Measurements from ENCODE around the gene PLEKHG1.

The PLEKHG1 gene

GRCh38 chr6:150598858-150599198 is 857 bp upstream of the PLEKHG1 start:
- in situ Hi-C loops (cut with MboI; ENCODE audit: low sequenced_read_pairs): no loop called here
- H3K27me3 ChIP-seq (ENCODE audit: low read depth): no peaks in the 10 kb centered on the region
- DNase-seq (ENCODE audit: low spot score in 2 of 2): no peak
- H3K36me3 ChIP-seq (replicated peaks): no peaks in the 10 kb centered on the region
- no peak overlapping the region for H3K4me3 ChIP-seq
- H3K4me1 ChIP-seq: peaks cover 23% of the 10 kb centered on the region
- H3K9me3 ChIP-seq: no peaks in the 10 kb centered on the region

DNA sequence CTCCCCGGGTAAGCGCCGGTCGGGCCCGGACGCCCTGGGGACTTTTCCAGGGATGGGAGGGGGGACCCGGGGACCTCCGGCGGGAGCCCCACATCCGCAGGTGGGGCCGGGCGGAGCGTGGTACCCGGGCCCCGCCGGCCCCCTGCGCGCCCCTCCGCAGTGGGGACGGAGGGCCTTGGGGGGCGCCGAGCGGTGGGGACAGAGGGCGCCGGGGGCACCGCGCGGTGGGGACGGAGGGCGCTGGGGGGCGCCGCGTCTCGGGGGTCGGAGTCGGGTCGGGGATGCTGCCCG is 270 bp downstream of the PLEKHG1 start:
- Histone ChIP-seq H3K4me1 (peaks cover 23% of the 10 kb centered on the region), H3K4me3 (peak overlapping the region; percentile 73), H3K27me3 (ENCODE audit: low read depth) (no peaks in the 10 kb centered on the region), H3K9me3 (no peaks in the 10 kb centered on the region), H3K36me3 (replicated peaks) (no peaks in the 10 kb centered on the region)
- DNase-seq (ENCODE audit: low spot score in 2 of 2): no peak
- in situ Hi-C loops (cut with MboI; ENCODE audit: low sequenced_read_pairs): loop anchor here (10.0 kb wide), 2 partner anchors 175 to 215 kb away; no protein-coding TSS in a partner anchor

DNA sequence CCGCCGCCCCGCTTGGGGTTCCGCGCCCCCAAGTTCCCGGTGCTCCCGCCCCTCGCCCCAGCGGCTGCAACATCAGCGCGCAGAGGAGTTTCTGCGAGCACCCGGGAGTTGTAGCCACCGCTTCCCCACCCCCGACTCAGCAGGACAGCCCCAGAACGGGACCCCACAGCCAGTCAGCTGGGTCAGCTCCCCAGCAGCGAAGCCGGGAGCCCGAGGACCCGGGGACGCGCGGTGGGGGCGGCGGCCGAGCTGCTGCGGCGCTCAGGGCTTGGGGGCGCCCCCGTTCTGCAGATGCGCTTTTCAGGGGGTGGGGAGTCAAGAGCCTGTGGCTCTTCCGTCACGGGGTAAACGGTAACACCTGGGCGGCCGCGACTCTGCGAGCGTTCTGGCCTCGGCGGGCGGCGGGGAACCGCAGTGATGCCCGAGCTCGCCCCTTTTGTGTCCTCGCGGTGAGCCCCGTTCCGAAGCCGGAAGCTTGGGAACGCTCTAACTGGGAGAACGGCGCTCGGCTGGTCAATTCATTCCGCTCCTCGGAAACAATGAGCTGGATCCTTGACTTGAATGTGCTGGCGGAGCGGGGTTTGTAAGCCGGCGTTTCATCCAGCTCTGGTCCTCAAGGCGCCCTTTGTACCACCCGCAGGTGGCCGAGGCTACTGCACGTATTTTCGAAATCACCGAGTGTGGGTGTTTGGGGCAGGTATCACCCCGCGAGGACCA is 774 bp downstream of the PLEKHG1 start:
- in situ Hi-C loops (cut with MboI; ENCODE audit: low sequenced_read_pairs): loop anchor here (10.0 kb wide), 2 partner anchors 176 to 214 kb away; no protein-coding TSS in a partner anchor
- Histone ChIP-seq H3K4me3 (peak overlapping the region; percentile 73), H3K36me3 (replicated peaks) (no peaks in the 10 kb centered on the region), H3K4me1 (peaks cover 23% of the 10 kb centered on the region), H3K9me3 (no peaks in the 10 kb centered on the region), H3K27me3 (ENCODE audit: low read depth) (no peaks in the 10 kb centered on the region)
- DNase-seq (ENCODE audit: low spot score in 2 of 2): peak; percentile 92 to 94

DNA sequence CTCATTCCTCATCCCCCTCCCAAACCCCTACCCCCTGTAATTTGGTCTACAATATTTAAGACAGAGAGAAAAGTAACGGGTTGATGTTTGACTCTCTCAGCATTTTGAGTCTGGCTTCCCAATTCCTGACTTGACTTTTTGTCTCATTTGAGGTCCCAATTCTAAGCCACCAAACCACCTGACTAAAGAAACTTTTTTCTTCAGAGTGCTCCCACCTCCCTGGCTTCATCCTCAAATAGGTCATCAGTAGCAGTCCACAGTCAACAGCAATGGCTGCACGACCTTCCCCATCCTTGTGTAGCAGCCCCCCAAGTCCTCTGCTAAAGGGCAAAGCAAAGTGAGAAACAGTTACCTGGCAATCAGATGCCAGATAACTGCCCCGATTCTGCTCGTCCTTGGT is 1.8 kb downstream of the PLEKHG1 start:
- in situ Hi-C loops (cut with MboI; ENCODE audit: low sequenced_read_pairs): loop anchor here (10.0 kb wide), 2 partner anchors 177 to 213 kb away; no protein-coding TSS in a partner anchor
- H3K9me3 ChIP-seq: no peaks in the 10 kb centered on the region
- peak overlapping the region; percentile 73 for H3K4me3 ChIP-seq
- peaks cover 20% of the 10 kb centered on the region for H3K4me1 ChIP-seq
- DNase-seq (ENCODE audit: low spot score in 2 of 2): no peak
- H3K36me3 ChIP-seq (replicated peaks): no peaks in the 10 kb centered on the region
- no peaks in the 10 kb centered on the region for H3K27me3 ChIP-seq (ENCODE audit: low read depth)

GRCh38 chr6:150603176-150603575 is 3.5 kb downstream of the PLEKHG1 start:
- no peaks in the 10 kb centered on the region for H3K9me3 ChIP-seq
- H3K4me1 ChIP-seq: peaks cover 18% of the 10 kb centered on the region
- H3K27me3 ChIP-seq (ENCODE audit: low read depth): no peaks in the 10 kb centered on the region
- in situ Hi-C loops (cut with MboI; ENCODE audit: low sequenced_read_pairs): loop anchor here (10.0 kb wide), 2 partner anchors 178 to 212 kb away; no protein-coding TSS in a partner anchor
- no peak for DNase-seq (ENCODE audit: low spot score in 2 of 2)
- no peaks in the 10 kb centered on the region for H3K36me3 ChIP-seq (replicated peaks)
- no peak overlapping the region for H3K4me3 ChIP-seq

DNA sequence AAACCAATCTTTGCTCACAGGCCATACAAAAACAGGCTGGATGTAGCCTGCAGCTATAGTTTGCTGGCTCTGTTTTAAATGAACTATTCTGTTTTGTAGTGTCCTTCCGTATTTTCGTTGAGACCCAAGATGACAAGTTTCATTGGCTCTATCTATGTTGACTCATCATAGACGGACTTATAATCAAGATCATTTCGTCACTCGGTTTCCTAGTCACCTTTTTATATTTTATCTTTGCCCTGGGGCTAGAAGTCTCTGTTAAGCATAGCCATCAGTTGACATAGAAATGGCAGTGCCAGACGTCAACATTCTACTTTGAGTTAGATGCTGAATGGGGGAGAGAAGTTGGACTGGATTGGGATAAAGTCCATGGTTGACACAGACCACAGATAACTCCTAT is 4.8 kb downstream of the PLEKHG1 start:
- Histone ChIP-seq H3K27me3 (ENCODE audit: low read depth) (no peaks in the 10 kb centered on the region), H3K36me3 (replicated peaks) (no peaks in the 10 kb centered on the region), H3K4me1 (peaks cover 10% of the 10 kb centered on the region; the same call in 1 of the 2 replicates), H3K9me3 (no peaks in the 10 kb centered on the region), H3K4me3 (no peak overlapping the region)
- DNase-seq (ENCODE audit: low spot score in 2 of 2): no peak
- in situ Hi-C loops (cut with MboI; ENCODE audit: low sequenced_read_pairs): loop anchor here (10.0 kb wide), 2 partner anchors 180 to 210 kb away; no protein-coding TSS in a partner anchor

- no peaks in the 10 kb centered on the region for H3K9me3 ChIP-seq
- no peaks in the 10 kb centered on the region for H3K36me3 ChIP-seq (replicated peaks)
- no peak for DNase-seq (ENCODE audit: low spot score in 2 of 2)
- H3K4me3 ChIP-seq: no peak overlapping the region
- H3K27me3 ChIP-seq (ENCODE audit: low read depth): no peaks in the 10 kb centered on the region
- in situ Hi-C loops (cut with MboI; ENCODE audit: low sequenced_read_pairs): loop anchor here (10.0 kb wide), 2 partner anchors 181 to 209 kb away; no protein-coding TSS in a partner anchor
- H3K4me1 ChIP-seq: peaks cover 10% of the 10 kb centered on the region; the same call in 1 of the 2 replicates
Measured at GRCh38 chr6:150605333-150605732, 5.6 kb downstream of the PLEKHG1 start.

GRCh38 chr6:150606168-150606591 is 6.5 kb downstream of the PLEKHG1 start:
- peak in 1 of 2 experiments; percentile 55 for DNase-seq (ENCODE audit: low spot score in 2 of 2)
- Histone ChIP-seq H3K27me3 (ENCODE audit: low read depth) (no peaks in the 10 kb centered on the region), H3K4me1 (peaks cover 6% of the 10 kb centered on the region; the same call in 1 of the 2 replicates), H3K4me3 (no peak overlapping the region), H3K9me3 (no peaks in the 10 kb centered on the region), H3K36me3 (replicated peaks) (no peaks in the 10 kb centered on the region)
- in situ Hi-C loops (cut with MboI; ENCODE audit: low sequenced_read_pairs): loop anchor here (10.0 kb wide), 2 partner anchors 181 to 209 kb away; no protein-coding TSS in a partner anchor

- Histone ChIP-seq H3K27me3 (ENCODE audit: low read depth) (no peaks in the 10 kb centered on the region), H3K36me3 (replicated peaks) (no peaks in the 10 kb centered on the region), H3K9me3 (no peaks in the 10 kb centered on the region), H3K4me1 (peaks cover 3% of the 10 kb centered on the region; the same call in 1 of the 2 replicates), H3K4me3 (no peak overlapping the region)
- in situ Hi-C loops (cut with MboI; ENCODE audit: low sequenced_read_pairs): loop anchor here (10.0 kb wide), 2 partner anchors 182 to 208 kb away; no protein-coding TSS in a partner anchor
- no peak for DNase-seq (ENCODE audit: low spot score in 2 of 2)
Measured at GRCh38 chr6:150606647-150607328, 7.1 kb downstream of the PLEKHG1 start.

DNA sequence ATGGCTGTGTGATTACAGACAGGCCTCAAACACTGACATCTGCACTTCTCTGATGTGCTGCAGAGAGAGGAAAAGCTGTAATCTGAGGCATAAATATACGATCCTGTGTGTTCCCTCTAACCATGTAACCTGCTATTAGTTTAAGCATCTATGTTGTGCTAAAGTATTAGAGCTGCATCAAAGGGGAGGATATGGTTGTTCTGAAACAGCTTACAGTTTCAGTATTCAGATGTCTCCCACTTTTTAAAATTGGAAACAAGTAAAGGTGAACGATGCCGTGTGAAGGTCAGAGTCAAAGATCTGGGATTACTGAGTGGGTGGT is 7.6 kb downstream of the PLEKHG1 start:
- Histone ChIP-seq H3K4me1 (peaks cover 3% of the 10 kb centered on the region; the same call in 1 of the 2 replicates), H3K27me3 (ENCODE audit: low read depth) (no peaks in the 10 kb centered on the region), H3K9me3 (no peaks in the 10 kb centered on the region), H3K36me3 (replicated peaks) (no peaks in the 10 kb centered on the region), H3K4me3 (no peak overlapping the region)
- DNase-seq (ENCODE audit: low spot score in 2 of 2): no peak
- in situ Hi-C loops (cut with MboI; ENCODE audit: low sequenced_read_pairs): loop anchor here (10.0 kb wide), 2 partner anchors 182 to 208 kb away; no protein-coding TSS in a partner anchor

GRCh38 chr6:150610584-150610983 is 10.9 kb downstream of the PLEKHG1 start:
- Histone ChIP-seq H3K4me1 (peaks cover 3% of the 10 kb centered on the region; the same call in 1 of the 2 replicates), H3K36me3 (replicated peaks) (no peaks in the 10 kb centered on the region), H3K4me3 (no peak overlapping the region), H3K9me3 (no peaks in the 10 kb centered on the region), H3K27me3 (ENCODE audit: low read depth) (no peaks in the 10 kb centered on the region)
- in situ Hi-C loops (cut with MboI; ENCODE audit: low sequenced_read_pairs): no loop called here
- no peak for DNase-seq (ENCODE audit: low spot score in 2 of 2)

DNA sequence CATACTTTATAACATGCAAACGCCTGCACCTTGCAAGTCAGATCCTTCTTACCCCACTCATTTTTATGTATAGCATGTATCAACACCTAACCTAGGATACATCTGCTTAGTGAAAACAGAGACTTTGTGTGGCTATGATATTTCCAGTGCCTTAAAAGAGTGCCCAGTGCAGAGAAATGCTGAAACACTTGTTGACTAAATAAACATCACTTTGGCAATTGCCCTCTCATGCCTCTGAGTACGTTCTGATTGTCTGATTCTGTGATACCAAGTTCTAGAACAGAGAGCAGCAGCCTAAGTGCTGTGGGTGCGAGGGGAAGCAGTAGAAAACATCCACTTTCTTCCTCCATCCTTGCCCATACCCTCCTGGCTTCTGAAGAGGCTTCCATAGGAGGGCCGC is 13.6 kb downstream of the PLEKHG1 start:
- H3K4me1 ChIP-seq: peaks cover 13% of the 10 kb centered on the region
- no peaks in the 10 kb centered on the region for H3K36me3 ChIP-seq (replicated peaks)
- no peaks in the 10 kb centered on the region for H3K27me3 ChIP-seq (ENCODE audit: low read depth)
- in situ Hi-C loops (cut with MboI; ENCODE audit: low sequenced_read_pairs): no loop called here
- DNase-seq (ENCODE audit: low spot score in 2 of 2): no peak
- H3K9me3 ChIP-seq: no peaks in the 10 kb centered on the region
- no peak overlapping the region for H3K4me3 ChIP-seq

- H3K4me3 ChIP-seq: no peak overlapping the region
Measured at GRCh38 chr6:150615967-150616366, 16.3 kb downstream of the PLEKHG1 start.

DNA sequence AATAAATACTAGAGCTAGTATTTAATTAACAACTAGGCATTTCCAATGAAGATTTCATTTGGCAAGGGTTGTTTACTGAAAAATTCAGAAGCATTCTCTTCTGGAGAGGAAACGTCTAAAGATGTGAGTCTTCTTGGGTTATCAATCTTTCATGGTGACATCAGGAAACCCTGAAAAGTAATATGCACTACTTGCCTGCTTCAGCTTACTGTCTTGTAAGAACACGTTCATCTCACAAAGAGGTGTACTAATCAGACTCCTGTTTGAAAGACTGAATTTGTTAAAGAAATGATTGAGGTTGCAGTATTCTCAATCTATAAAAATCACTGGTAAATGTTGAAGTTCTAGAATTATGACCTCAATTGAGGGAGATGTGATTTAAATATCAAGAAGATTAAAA is 16.9 kb downstream of the PLEKHG1 start:
- Histone ChIP-seq H3K4me1 (peaks cover 13% of the 10 kb centered on the region), H3K36me3 (replicated peaks) (no peaks in the 10 kb centered on the region), H3K27me3 (ENCODE audit: low read depth) (no peaks in the 10 kb centered on the region), H3K4me3 (no peak overlapping the region), H3K9me3 (no peaks in the 10 kb centered on the region; the same call in 1 of the 2 replicates)
- DNase-seq (ENCODE audit: low spot score in 2 of 2): no peak
- in situ Hi-C loops (cut with MboI; ENCODE audit: low sequenced_read_pairs): no loop called here

More at GRCh38 chr6:150615967-150616366, 16.3 kb downstream of the PLEKHG1 start:
- Histone ChIP-seq H3K27me3 (ENCODE audit: low read depth) (no peaks in the 10 kb centered on the region), H3K4me1 (peaks cover 13% of the 10 kb centered on the region), H3K36me3 (replicated peaks) (no peaks in the 10 kb centered on the region), H3K9me3 (no peaks in the 10 kb centered on the region; the same call in 1 of the 2 replicates)
- no peak for DNase-seq (ENCODE audit: low spot score in 2 of 2)
- in situ Hi-C loops (cut with MboI; ENCODE audit: low sequenced_read_pairs): no loop called here
